Measurements from ENCODE around the gene HOXA4. TPM values are rescaled to one million over a fixed set of nuclear protein-coding genes. Genes with fewer than 3 reads are reported as not detected.

The HOXA4 gene
- total RNA-seq, 4 donors from 2014 or later, result 0.56 to 2.1 (median 1.3) TPM

GRCh38 chr7:27169658-27170425, 39.3 kb upstream of the HOXA4 start:
- WGBS, 2 donors, result 10 to 11% methylated on average over 28 to 38 of the region's 46 CpGs
- peaks cover 97% of the 10 kb centered on the region for H3K27me3 ChIP-seq

GRCh38 chr7:27168265-27168947, 37.8 kb upstream of the HOXA4 start:
- TF ChIP-seq POLR2A (IDR thresholded peaks at IDR 0.05), result no peak
- no peak for TF ChIP-seq CTCF (IDR thresholded peaks at IDR 0.05)
- intact Hi-C loops (cut with DNase I), result loop anchor here (10.0 kb wide), 1 partner anchor 1314 kb away; no protein-coding TSS in a partner anchor
- Histone ChIP-seq H3K4me3 (replicated peaks in 1 of 3) (no peak overlapping the region), H3K36me3 (no peaks in the 10 kb centered on the region), H3K9me3 (no peaks in the 10 kb centered on the region), H3K27me3 (peaks cover 92% of the 10 kb centered on the region), H3K4me1 (peaks cover 11 to 37% of the 10 kb centered on the region in 2 donors), H3K27ac (no peak overlapping the region)
- DNase-seq, result no peak
- WGBS, 2 donors, result 17 to 19% methylated on average over 22 to 25 of the region's 25 CpGs

More at GRCh38 chr7:27169658-27170425, 39.3 kb upstream of the HOXA4 start:
- H3K27ac ChIP-seq, result no peak overlapping the region
- no peak for DNase-seq
- no peaks in the 10 kb centered on the region for H3K36me3 ChIP-seq
- H3K4me3 ChIP-seq (replicated peaks in 1 of 3), result no peak overlapping the region
- no peaks in the 10 kb centered on the region for H3K9me3 ChIP-seq
- intact Hi-C loops (cut with DNase I), result loop anchor here (10.0 kb wide), 2 partner anchors 1085 to 1315 kb away; no protein-coding TSS in a partner anchor
- H3K4me1 ChIP-seq, result peaks cover 14 to 40% of the 10 kb centered on the region in 2 donors
- TF ChIP-seq CTCF (IDR thresholded peaks at IDR 0.05), result no peak
- TF ChIP-seq POLR2A (IDR thresholded peaks at IDR 0.05), result no peak

GRCh38 chr7:27167916-27168264, 37.3 kb upstream of the HOXA4 start:
- intact Hi-C loops (cut with DNase I), result loop anchor here (10.0 kb wide), 1 partner anchor 1313 kb away; no protein-coding TSS in a partner anchor
- TF ChIP-seq POLR2A (IDR thresholded peaks at IDR 0.05), result no peak
- no peak for TF ChIP-seq CTCF (IDR thresholded peaks at IDR 0.05)
- Histone ChIP-seq H3K9me3 (no peaks in the 10 kb centered on the region), H3K4me1 (peaks cover 6 to 32% of the 10 kb centered on the region in 2 donors), H3K27ac (no peak overlapping the region), H3K36me3 (no peaks in the 10 kb centered on the region), H3K4me3 (replicated peaks in 1 of 3) (no peak overlapping the region), H3K27me3 (peaks cover 91% of the 10 kb centered on the region)
- no peak for DNase-seq
- WGBS, 2 donors, result 28 to 36% methylated on average over 4 of the region's 4 CpGs

GRCh38 chr7:27166531-27167505, 36.3 kb upstream of the HOXA4 start:
- Histone ChIP-seq H3K4me1 (peaks cover 0 to 26% of the 10 kb centered on the region in 2 donors), H3K27me3 (peaks cover 83% of the 10 kb centered on the region), H3K4me3 (replicated peaks in 1 of 3) (no peak overlapping the region), H3K27ac (no peak overlapping the region), H3K9me3 (no peaks in the 10 kb centered on the region), H3K36me3 (no peaks in the 10 kb centered on the region)
- TF ChIP-seq POLR2A (IDR thresholded peaks at IDR 0.05) (no peak), CTCF (IDR thresholded peaks at IDR 0.05) (no peak)
- WGBS, 2 donors, result 16 to 20% methylated on average over 39 to 41 of the region's 50 CpGs
- no peak for DNase-seq
- intact Hi-C loops (cut with DNase I), result loop anchor here (10.0 kb wide), 1 partner anchor 1312 kb away; no protein-coding TSS in a partner anchor
